Endothelial cell of umbilical vein (primary cell): ENCODE results near the gene GSTT4. TPM values are rescaled to one million over a fixed set of nuclear protein-coding genes. Genes with fewer than 3 reads are reported as not detected.

ENCODE experiments used
- BruUV-seq: library from RNA; stranded (reverse); fragments of 400-500 nt; replicated peaks from 2 replicates; lab custom pipeline; 2021; lab: Mats Ljungman, UMichigan
- CTCF ChIA-PET: fragments of 300-600, 350-600 bp; sonication (Branson Sonifier 250); formaldehyde crosslinking; loops from one replicate; lab custom pipeline; 2021; ENCODE audit warnings: antibody characterized with exemption, inconsistent platforms; lab: Charles Lee
- POLR2A ChIA-PET: fragments of 300-600, 350-600 bp; sonication (Branson Sonifier 250); formaldehyde crosslinking; loops from one replicate; lab custom pipeline; 2021; ENCODE audit warnings: antibody characterized with exemption, inconsistent platforms; lab: Charles Lee
- DNase-seq: peaks from one replicate; pipeline ENCODE4 v3.0.0-alpha.2; 2011; ENCODE audit warnings: low read depth, low spot score
- FAIRE-seq: peaks from 2 replicates; lab custom pipeline; 2011; peaks lifted over from hg19 to GRCh38; lab: Jason Lieb, UNC
- H2AFZ ChIP-seq: 2 replicates; pipeline ENCODE4 v1.6.0; 2012; ENCODE audit warnings: low read depth, low read length, control low read depth, inconsistent platforms
- H3K27ac ChIP-seq: 2 replicates; pipeline ENCODE4 v1.5.1; 2011; ENCODE audit warnings: low read depth, mild to moderate bottlenecking, control low read depth, low read length, moderate library complexity; ENCODE audit not compliant: insufficient read depth
- H3K27me3 ChIP-seq, 2 experiments: 2 replicates each; pipeline versions ENCODE4 v1.6.0 to v1.6.1; 2011; ENCODE audit warnings: low read length in 2 of 2, mixed read lengths in 1 of 2; ENCODE audit not compliant: control insufficient read depth in 2 of 2, insufficient read depth in 2 of 2
- H3K36me3 ChIP-seq, 2 experiments: 2 replicates in 1 of 2; 3 replicates in 1 of 2; pipeline ENCODE4 v1.5.1; 2011; ENCODE audit warnings: low read length in 2 of 2, mild to moderate bottlenecking in 1 of 2, moderate library complexity in 1 of 2; ENCODE audit not compliant: control insufficient read depth in 2 of 2, insufficient read depth in 2 of 2; ENCODE audit errors: extremely low read depth in 1 of 2
- H3K4me1 ChIP-seq: 3 replicates; pipeline ENCODE4 v1.5.1; 2011; ENCODE audit warnings: mild to moderate bottlenecking, low read length; ENCODE audit not compliant: control insufficient read depth, insufficient read depth; ENCODE audit errors: extremely low read depth
- H3K4me2 ChIP-seq: 2 replicates; pipeline ENCODE4 v1.6.1; 2011; ENCODE audit warnings: low read length, control low read depth, mixed read lengths; ENCODE audit not compliant: insufficient read depth
- H3K4me3 ChIP-seq, 3 experiments: fragments of 200-600 bp in 1 of 3; sonication (generic), shearing (Covaris generic) in 1 of 3; replicated peaks in 1 of 3; 2 replicates each; pipeline ENCODE4 v1.5.1; 2011 to 2016; ENCODE audit warnings: control low read depth in 3 of 3, low read length in 3 of 3, mild to moderate bottlenecking in 2 of 3, inconsistent platforms in 1 of 3, low read depth in 1 of 3, moderate library complexity in 1 of 3; ENCODE audit not compliant: insufficient read depth in 1 of 3
- H3K79me2 ChIP-seq: 2 replicates; pipeline ENCODE4 v1.6.0; 2012; ENCODE audit warnings: low read length, inconsistent platforms; ENCODE audit not compliant: control insufficient read depth, insufficient read depth
- H3K9ac ChIP-seq: replicated peaks from 2 replicates; pipeline ENCODE3; 2011; ENCODE audit warnings: low read length, control low read depth; ENCODE audit not compliant: insufficient read depth; ENCODE audit errors: extremely low read depth
- H3K9me1 ChIP-seq: replicated peaks from 3 replicates; pipeline ENCODE4 v1.6.0; 2011; ENCODE audit warnings: mild to moderate bottlenecking, low read length; ENCODE audit not compliant: control insufficient read depth, insufficient read depth; ENCODE audit errors: extremely low read depth
- H3K9me3 ChIP-seq: replicated peaks from 2 replicates; pipeline ENCODE4 v1.5.1; 2012; ENCODE audit warnings: low read length, inconsistent platforms; ENCODE audit not compliant: control insufficient read depth, insufficient read depth
- H4K20me1 ChIP-seq: replicated peaks from 2 replicates; pipeline ENCODE3; 2011; ENCODE audit warnings: mild to moderate bottlenecking, low read length; ENCODE audit not compliant: control insufficient read depth, insufficient read depth; ENCODE audit errors: extremely low read depth
- EZH2 ChIP-seq: IDR thresholded peaks from 2 replicates; pipeline ENCODE4 v1.6.1; 2012; ENCODE audit warnings: borderline replicate concordance, low read depth, mild to moderate bottlenecking, moderate library complexity, low read length, inconsistent platforms; ENCODE audit not compliant: severe bottlenecking
- FOS ChIP-seq: IDR thresholded peaks from 2 replicates; pipeline ENCODE4 v1.6.1; 2011; ENCODE audit warnings: mild to moderate bottlenecking, low read length, moderate library complexity, borderline replicate concordance; ENCODE audit not compliant: insufficient read depth
- GATA2 ChIP-seq: IDR thresholded peaks from 2 replicates; pipeline ENCODE4 v1.7.0; 2011; ENCODE audit warnings: low read depth, mild to moderate bottlenecking, moderate library complexity, mixed read lengths, low read length; ENCODE audit not compliant: insufficient read length, insufficient read depth
- JUN ChIP-seq: IDR thresholded peaks from 2 replicates; pipeline ENCODE4 v1.6.1; 2011; ENCODE audit warnings: borderline replicate concordance, low read depth; ENCODE audit not compliant: insufficient read length, insufficient read depth
- MYC ChIP-seq: IDR thresholded peaks from one replicate; pipeline ENCODE4 v1.6.1; 2011; ENCODE audit warnings: mild to moderate bottlenecking, low read depth, low read length
- POLR2A ChIP-seq: IDR thresholded peaks from 2 replicates; pipeline ENCODE4 v1.6.1; 2012; ENCODE audit warnings: low read depth, mild to moderate bottlenecking, control low read depth, low read length
- POLR2AphosphoS5 ChIP-seq: IDR thresholded peaks from 2 replicates; pipeline ENCODE4 v1.6.1; 2012; ENCODE audit warnings: low read depth, mild to moderate bottlenecking, control low read depth, low read length, moderate library complexity; ENCODE audit not compliant: insufficient read depth
- dilution Hi-C: fragments of 300-500 bp; cut with MboI; formaldehyde crosslinking; loops from one replicate; pipeline ENCODE4 v1.15.0; 2019; ENCODE audit warnings: low sequenced_read_pairs; ENCODE audit not compliant: extremely low pct_ligation_motif_present
- intact Hi-C: fragments of 100-400 bp; cut with micrococcal nuclease; formaldehyde crosslinking; loops from one replicate; pipeline ENCODE4 v1.10.0; 2022
- polyA plus RNA-seq, 4 experiments: library from polyadenylated mRNA; depleted of rRNA in 3 of 4; stranded (reverse) in 3 of 4; unstranded in 1 of 4; fragments of >200 nt; gene quantifications; 2 replicates each; pipeline versions ENCODE4 v1.2.1 to v1.2.3, GENCODE V29; 2011 to 2012; ENCODE audit warnings: missing spikeins in 1 of 4
- total RNA-seq: library from RNA; stranded (reverse); gene quantifications from 2 replicates; pipeline ENCODE4 v1.2.3, GENCODE V29; 2021
- TF ChIP-seq, protein P1 (sequence below): IDR thresholded peaks from 2 replicates; pipeline ENCODE4 v1.6.1; 2011; ENCODE audit not compliant: insufficient read depth, insufficient read length
- TF ChIP-seq, protein P2 (sequence below), 2 donors: IDR thresholded peaks; 1 replicate in 1 of 2; 2 replicates in 1 of 2; pipeline ENCODE4 v1.5.1; 2011; ENCODE audit warnings: low read length in 2 of 2, mild to moderate bottlenecking in 2 of 2, moderate library complexity in 2 of 2, control low read depth in 1 of 2, inconsistent platforms in 1 of 2, low read depth in 1 of 2; ENCODE audit not compliant: insufficient read depth in 1 of 2; ENCODE audit errors: extremely low read depth in 1 of 2

GSTT4 gene
- total and polyA plus RNA-seq, 2 donors (not counting 3 experiments of a cell fraction or from before 2014, with no cell fraction given), result not detected

DNA sequence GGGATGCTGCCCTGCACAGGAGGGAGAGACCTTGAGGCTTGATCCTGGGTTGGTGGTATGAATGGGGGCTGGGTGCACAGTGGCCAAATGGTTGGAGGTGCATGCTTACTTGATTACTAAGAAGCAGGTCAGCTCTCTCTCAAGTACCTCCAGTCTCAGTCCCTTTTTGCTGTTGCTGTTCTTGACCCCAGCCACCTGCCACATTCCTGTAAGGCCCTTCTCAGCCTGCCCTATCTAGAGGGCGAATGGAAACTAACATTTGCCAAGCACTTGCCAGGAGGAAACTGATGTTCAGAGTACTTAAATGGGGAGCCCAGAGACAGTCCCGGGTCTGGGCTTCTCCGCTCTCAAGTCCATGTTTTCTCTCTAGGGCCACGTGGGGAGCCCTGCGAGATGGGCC is 45.8 kb upstream of the GSTT4 start:
- ChIA-PET CTCF (no interaction called here), POLR2A (interaction anchor here (0.6 kb wide), 1 partner anchor 128 kb away, joined by 5 read pairs; no protein-coding TSS in a partner anchor)
- H3K27me3 ChIP-seq, result no peaks in the 10 kb centered on the region
- H3K9ac ChIP-seq, result no peak overlapping the region
- BruUV-seq, result no TSS peak
- FAIRE-seq (no peak), DNase-seq (no peak)
- no peaks in the 10 kb centered on the region for H3K9me3 ChIP-seq
- no peak overlapping the region for H3K4me2 ChIP-seq
- dilution Hi-C loops (no loop called here), intact Hi-C loops (no loop called here)
- no peak overlapping the region for H3K27ac ChIP-seq
- H3K79me2 ChIP-seq, result no peaks in the 10 kb centered on the region
- no peak overlapping the region for H3K4me3 ChIP-seq
- H3K9me1 ChIP-seq, result no peaks in the 10 kb centered on the region
- H2AFZ ChIP-seq, result no peak overlapping the region
- H3K36me3 ChIP-seq, result peaks cover 0 to 27% of the 10 kb centered on the region in 2 experiments
- H4K20me1 ChIP-seq, result no peaks in the 10 kb centered on the region
- no peak for TF ChIP-seq POLR2AphosphoS5
- no peak for TF ChIP-seq MYC
- TF ChIP-seq JUN, result no peak
- TF ChIP-seq, protein P1, sequence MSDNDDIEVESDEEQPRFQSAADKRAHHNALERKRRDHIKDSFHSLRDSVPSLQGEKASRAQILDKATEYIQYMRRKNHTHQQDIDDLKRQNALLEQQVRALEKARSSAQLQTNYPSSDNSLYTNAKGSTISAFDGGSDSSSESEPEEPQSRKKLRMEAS, result no peak
- TF ChIP-seq POLR2A, result no peak
- no peak for TF ChIP-seq FOS
- no peak for TF ChIP-seq GATA2
- TF ChIP-seq EZH2, result no peak
- TF ChIP-seq, protein P2, sequence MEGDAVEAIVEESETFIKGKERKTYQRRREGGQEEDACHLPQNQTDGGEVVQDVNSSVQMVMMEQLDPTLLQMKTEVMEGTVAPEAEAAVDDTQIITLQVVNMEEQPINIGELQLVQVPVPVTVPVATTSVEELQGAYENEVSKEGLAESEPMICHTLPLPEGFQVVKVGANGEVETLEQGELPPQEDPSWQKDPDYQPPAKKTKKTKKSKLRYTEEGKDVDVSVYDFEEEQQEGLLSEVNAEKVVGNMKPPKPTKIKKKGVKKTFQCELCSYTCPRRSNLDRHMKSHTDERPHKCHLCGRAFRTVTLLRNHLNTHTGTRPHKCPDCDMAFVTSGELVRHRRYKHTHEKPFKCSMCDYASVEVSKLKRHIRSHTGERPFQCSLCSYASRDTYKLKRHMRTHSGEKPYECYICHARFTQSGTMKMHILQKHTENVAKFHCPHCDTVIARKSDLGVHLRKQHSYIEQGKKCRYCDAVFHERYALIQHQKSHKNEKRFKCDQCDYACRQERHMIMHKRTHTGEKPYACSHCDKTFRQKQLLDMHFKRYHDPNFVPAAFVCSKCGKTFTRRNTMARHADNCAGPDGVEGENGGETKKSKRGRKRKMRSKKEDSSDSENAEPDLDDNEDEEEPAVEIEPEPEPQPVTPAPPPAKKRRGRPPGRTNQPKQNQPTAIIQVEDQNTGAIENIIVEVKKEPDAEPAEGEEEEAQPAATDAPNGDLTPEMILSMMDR (IDR thresholded peaks at IDR 0.05; ENCODE audit: extremely low read depth in 1 of 2, insufficient read depth in 1 of 2, low read depth in 1 of 2, low read length in 2 of 2), result no peak
- H3K4me1 ChIP-seq, result no peaks in the 10 kb centered on the region
